ENCODE measurements around the gene ARHGAP19. TPM values are rescaled to one million over a fixed set of nuclear protein-coding genes. Genes with fewer than 3 reads are reported as not detected.

The ARHGAP19 gene
- polyA plus RNA-seq, 1 donor from 2014 or later = 5.2 TPM

- H3K9me3 ChIP-seq (ENCODE audit: low read length) = no peaks in the 10 kb centered on the region
- H3K4me3 ChIP-seq (ENCODE audit: low read length) = no peak overlapping the region
- H3K27ac ChIP-seq (ENCODE audit: low read length) = no peak overlapping the region
- H2AFZ ChIP-seq (ENCODE audit: low read depth, low read length) = no peak overlapping the region
- no peaks in the 10 kb centered on the region for H3K9me2 ChIP-seq (ENCODE audit: insufficient read depth, low read length)
- H3K36me3 ChIP-seq (ENCODE audit: insufficient read depth, low read length) = no peaks in the 10 kb centered on the region
- no peaks in the 10 kb centered on the region for H4K20me1 ChIP-seq (ENCODE audit: insufficient read depth)
- H3K27me3 ChIP-seq (ENCODE audit: insufficient read depth, low read depth, low read length) = no peaks in the 10 kb centered on the region
- H3K4me2 ChIP-seq (ENCODE audit: low read length) = no peak overlapping the region
- no peaks in the 10 kb centered on the region for H3K79me2 ChIP-seq (replicated peaks; ENCODE audit: insufficient read depth, low read length)
- H3K9ac ChIP-seq (ENCODE audit: low read length) = no peak overlapping the region
- no peaks in the 10 kb centered on the region for H3F3A ChIP-seq (ENCODE audit: insufficient read depth, low read length, poor library complexity, severe bottlenecking)
- TF ChIP-seq SMC3 (conservative IDR thresholded peaks at IDR 0.05; ENCODE audit: poor library complexity) (no peak), TAF1 (IDR thresholded peaks at IDR 0.05; ENCODE audit: low read depth) (no peak), EP300 (conservative IDR thresholded peaks at IDR 0.05; ENCODE audit: poor library complexity, severe bottlenecking) (no peak), REST (IDR thresholded peaks at IDR 0.05; ENCODE audit: borderline replicate concordance) (no peak)
Measured at GRCh38 chr10:97256356-97256755, 36.1 kb downstream of the ARHGAP19 start.

- Histone ChIP-seq H3K4me2 (ENCODE audit: low read length) (no peak overlapping the region), H3K9me2 (ENCODE audit: insufficient read depth, low read length) (no peaks in the 10 kb centered on the region), H3K36me3 (ENCODE audit: insufficient read depth, low read length) (no peaks in the 10 kb centered on the region), H3K27ac (ENCODE audit: low read length) (no peak overlapping the region), H4K20me1 (ENCODE audit: insufficient read depth) (no peaks in the 10 kb centered on the region), H2AFZ (ENCODE audit: low read depth, low read length) (no peak overlapping the region), H3F3A (ENCODE audit: insufficient read depth, low read length, poor library complexity, severe bottlenecking) (no peaks in the 10 kb centered on the region), H3K4me3 (ENCODE audit: low read length) (no peak overlapping the region), H3K79me2 (replicated peaks; ENCODE audit: insufficient read depth, low read length) (no peaks in the 10 kb centered on the region), H3K9ac (ENCODE audit: low read length) (no peak overlapping the region), H3K9me3 (ENCODE audit: low read length) (no peaks in the 10 kb centered on the region), H3K27me3 (ENCODE audit: insufficient read depth, low read depth, low read length) (no peaks in the 10 kb centered on the region)
- TF ChIP-seq SMC3 (conservative IDR thresholded peaks at IDR 0.05; ENCODE audit: poor library complexity) (no peak), EP300 (conservative IDR thresholded peaks at IDR 0.05; ENCODE audit: poor library complexity, severe bottlenecking) (no peak), POLR2AphosphoS5 (IDR thresholded peaks at IDR 0.05) (no peak), RAD21 (conservative IDR thresholded peaks at IDR 0.05) (no peak), CTCF (IDR thresholded peaks at IDR 0.05; ENCODE audit: poor library complexity, severe bottlenecking) (no peak), REST (IDR thresholded peaks at IDR 0.05; ENCODE audit: borderline replicate concordance) (no peak), TAF1 (IDR thresholded peaks at IDR 0.05; ENCODE audit: low read depth) (no peak), EZH2 (IDR thresholded peaks at IDR 0.05; ENCODE audit: borderline replicate concordance, insufficient read depth, low read length, poor library complexity, severe bottlenecking) (no peak), MXI1 (conservative IDR thresholded peaks at IDR 0.05; ENCODE audit: poor library complexity, severe bottlenecking) (no peak)
Measured at GRCh38 chr10:97255512-97256293, 36.7 kb downstream of the ARHGAP19 start.

All from neural cell (in vitro differentiated cells).